Duodenal mucosa (tissue), 2 donors: Measurements from ENCODE around the gene TNNT2.

Source experiments
- H3K27ac ChIP-seq: one replicate; pipeline ENCODE4 v1.7.0; 2013; ENCODE audit warnings: low read depth, low read length
- H3K27me3 ChIP-seq, 2 donors: one replicate each; pipeline ENCODE4 v1.7.0; 2013; ENCODE audit warnings: low read length in 2 of 2, control low read depth in 1 of 2; ENCODE audit not compliant: insufficient read depth in 2 of 2, control insufficient read depth in 1 of 2
- H3K36me3 ChIP-seq, 2 donors: one replicate each; pipeline ENCODE4 v1.7.0; 2013; ENCODE audit warnings: low read length in 2 of 2, control low read depth in 1 of 2; ENCODE audit not compliant: insufficient read depth in 2 of 2, control insufficient read depth in 1 of 2
- H3K4me1 ChIP-seq, 2 donors: one replicate each; pipeline ENCODE4 v1.7.0; 2013; ENCODE audit warnings: low read length in 2 of 2, control low read depth in 1 of 2; ENCODE audit not compliant: insufficient read depth in 2 of 2, control insufficient read depth in 1 of 2
- H3K4me3 ChIP-seq, 2 donors: one replicate each; pipeline ENCODE4 v1.7.0; 2013; ENCODE audit warnings: low read length in 2 of 2, low read depth in 1 of 2
- H3K9ac ChIP-seq, 2 donors: one replicate each; pipeline ENCODE4 v1.7.0; 2013; ENCODE audit warnings: low read length in 2 of 2, low read depth in 1 of 2
- H3K9me3 ChIP-seq, 2 donors: one replicate each; pipeline ENCODE4 v1.7.0; 2013; ENCODE audit warnings: low read length in 2 of 2, control low read depth in 1 of 2; ENCODE audit not compliant: control insufficient read depth in 1 of 2

The TNNT2 gene

GRCh38 chr1:201393076-201393475 lies 15.6 kb upstream of the TNNT2 start:
- H3K27me3 ChIP-seq = no peaks in the 10 kb centered on the region
- H3K27ac ChIP-seq = no peak overlapping the region
- H3K4me1 ChIP-seq = peaks cover 37 to 43% of the 10 kb centered on the region in 2 donors
- H3K4me3 ChIP-seq = no peak overlapping the region
- H3K9ac ChIP-seq = no peak overlapping the region
- peaks cover 7 to 19% of the 10 kb centered on the region in 2 donors for H3K36me3 ChIP-seq
- H3K9me3 ChIP-seq = no peaks in the 10 kb centered on the region

DNA sequence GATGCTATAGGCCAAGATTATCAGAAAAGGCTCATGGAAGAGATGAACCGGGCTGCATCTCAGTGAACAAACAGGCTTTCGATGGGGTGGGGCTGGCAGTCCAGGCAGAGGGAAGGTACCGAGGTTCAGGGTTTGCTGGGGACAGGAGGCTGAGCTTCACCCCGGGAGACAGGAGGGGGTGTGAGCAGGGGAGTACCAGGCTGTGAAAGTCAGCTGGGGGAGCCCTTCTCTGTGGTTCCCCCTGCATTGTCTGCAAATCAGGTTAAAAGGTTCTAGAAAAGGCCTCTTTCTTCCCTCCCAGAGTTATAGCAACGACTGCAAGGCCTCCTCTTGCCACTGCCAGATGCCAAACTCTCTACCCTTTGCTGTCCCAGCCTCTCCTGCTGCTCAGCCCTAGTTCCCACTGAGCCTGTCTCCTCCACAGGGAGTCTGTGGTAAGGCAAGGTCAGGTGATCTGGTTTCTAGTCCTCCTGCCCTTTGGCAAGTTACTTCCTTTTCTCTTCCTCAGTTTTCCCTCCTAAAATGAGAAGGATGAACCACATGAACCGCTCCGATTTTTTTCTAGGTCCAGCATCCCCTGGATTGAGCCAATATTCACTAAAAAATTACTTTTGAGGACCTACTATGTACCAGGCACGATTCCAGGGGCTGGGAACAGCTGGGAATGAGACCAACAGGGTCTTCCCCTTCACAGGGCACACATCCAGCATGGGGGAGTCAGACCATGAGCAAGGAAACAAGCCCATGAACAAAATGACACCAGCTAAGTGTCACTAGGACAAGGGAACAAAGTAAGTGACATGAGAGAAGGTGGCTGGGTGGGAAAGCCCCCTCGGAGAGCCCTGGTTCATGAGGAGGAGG lies 14.4 kb upstream of the TNNT2 start:
- H3K9ac ChIP-seq = peak overlapping the region in 1 of 2 donors; percentile 6
- peaks cover 37% of the 10 kb centered on the region in 2 donors for H3K4me1 ChIP-seq
- H3K27ac ChIP-seq = no peak overlapping the region
- H3K27me3 ChIP-seq = no peaks in the 10 kb centered on the region
- no peak overlapping the region for H3K4me3 ChIP-seq
- peaks cover 13 to 30% of the 10 kb centered on the region in 2 donors for H3K36me3 ChIP-seq
- H3K9me3 ChIP-seq = no peaks in the 10 kb centered on the region

- no peaks in the 10 kb centered on the region for H3K9me3 ChIP-seq
- peaks cover 13 to 35% of the 10 kb centered on the region in 2 donors for H3K36me3 ChIP-seq
- H3K9ac ChIP-seq = no peak overlapping the region
- no peaks in the 10 kb centered on the region for H3K27me3 ChIP-seq
- no peak overlapping the region for H3K4me3 ChIP-seq
- H3K27ac ChIP-seq = no peak overlapping the region
- peaks cover 31 to 33% of the 10 kb centered on the region in 2 donors for H3K4me1 ChIP-seq
These were observed 13.7 kb upstream of the TNNT2 start for GRCh38 chr1:201391225-201391624.

- peaks cover 24 to 54% of the 10 kb centered on the region in 2 donors for H3K36me3 ChIP-seq
- peaks cover 13 to 18% of the 10 kb centered on the region in 2 donors for H3K4me1 ChIP-seq
- no peak overlapping the region for H3K27ac ChIP-seq
- peaks cover 0 to 4% of the 10 kb centered on the region in 2 donors for H3K27me3 ChIP-seq
- no peak overlapping the region for H3K9ac ChIP-seq
- no peak overlapping the region for H3K4me3 ChIP-seq
- no peaks in the 10 kb centered on the region for H3K9me3 ChIP-seq
These were observed 11.6 kb upstream of the TNNT2 start for GRCh38 chr1:201389051-201389450.

DNA sequence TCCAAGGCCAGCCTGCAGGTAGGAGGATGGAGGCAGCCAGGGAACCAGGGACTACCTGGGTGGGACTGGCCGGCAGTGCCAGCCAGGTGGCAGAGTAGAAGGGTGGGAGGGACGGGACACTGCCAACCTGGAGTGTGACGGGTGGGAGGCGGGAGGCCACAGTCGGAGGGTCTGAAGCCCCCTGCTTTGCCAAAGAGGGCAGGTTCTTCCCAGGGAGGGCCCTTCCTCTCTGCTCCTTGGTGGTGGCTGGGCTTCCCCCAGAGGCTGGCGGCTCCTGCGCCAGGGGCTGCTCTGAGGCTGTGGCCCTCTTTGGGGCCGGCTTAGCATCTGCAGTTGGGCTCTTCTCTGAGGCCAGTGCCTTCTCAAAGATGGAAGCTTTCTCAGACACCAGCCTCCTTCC lies 8.7 kb upstream of the TNNT2 start:
- H3K36me3 ChIP-seq = peaks cover 21 to 68% of the 10 kb centered on the region in 2 donors
- H3K9me3 ChIP-seq = no peaks in the 10 kb centered on the region
- H3K9ac ChIP-seq = no peak overlapping the region
- peaks cover 0 to 5% of the 10 kb centered on the region in 2 donors for H3K4me1 ChIP-seq
- H3K27ac ChIP-seq = no peak overlapping the region
- H3K4me3 ChIP-seq = no peak overlapping the region
- peaks cover 0 to 4% of the 10 kb centered on the region in 2 donors for H3K27me3 ChIP-seq

DNA sequence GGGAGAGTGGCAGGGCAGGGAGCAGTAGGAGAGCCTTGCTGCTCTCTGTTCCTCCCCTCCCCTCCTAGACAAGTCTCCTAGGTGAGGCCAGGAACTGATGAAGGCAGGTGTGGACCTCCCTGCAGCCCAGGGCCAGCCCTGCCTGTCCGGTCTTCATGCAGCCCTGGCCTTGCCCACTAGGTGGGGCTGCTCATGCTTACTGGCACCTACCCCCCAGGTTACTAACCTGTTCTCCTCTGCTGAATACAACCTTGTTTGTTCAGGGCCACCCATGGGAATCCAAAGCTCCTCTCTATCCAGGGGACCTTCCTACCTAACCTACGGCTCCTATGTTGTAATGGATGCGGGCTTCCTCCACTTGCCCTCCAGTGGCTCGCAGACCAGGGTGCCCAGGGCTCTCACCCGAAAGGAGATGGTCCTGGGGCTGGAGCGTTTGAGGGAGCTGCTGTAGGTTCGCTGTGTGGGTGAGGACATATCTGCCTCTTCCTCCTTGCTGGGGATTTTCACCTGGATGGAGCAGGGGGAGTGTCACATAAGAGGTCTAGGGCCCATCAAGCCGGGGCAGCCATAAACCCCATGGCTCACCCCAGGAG lies 7.9 kb upstream of the TNNT2 start:
- Histone ChIP-seq H3K4me3 (no peak overlapping the region), H3K36me3 (peaks cover 21 to 66% of the 10 kb centered on the region in 2 donors), H3K4me1 (peaks cover 0 to 3% of the 10 kb centered on the region in 2 donors), H3K27me3 (peaks cover 0 to 4% of the 10 kb centered on the region in 2 donors), H3K27ac (no peak overlapping the region), H3K9ac (no peak overlapping the region), H3K9me3 (no peaks in the 10 kb centered on the region)

DNA sequence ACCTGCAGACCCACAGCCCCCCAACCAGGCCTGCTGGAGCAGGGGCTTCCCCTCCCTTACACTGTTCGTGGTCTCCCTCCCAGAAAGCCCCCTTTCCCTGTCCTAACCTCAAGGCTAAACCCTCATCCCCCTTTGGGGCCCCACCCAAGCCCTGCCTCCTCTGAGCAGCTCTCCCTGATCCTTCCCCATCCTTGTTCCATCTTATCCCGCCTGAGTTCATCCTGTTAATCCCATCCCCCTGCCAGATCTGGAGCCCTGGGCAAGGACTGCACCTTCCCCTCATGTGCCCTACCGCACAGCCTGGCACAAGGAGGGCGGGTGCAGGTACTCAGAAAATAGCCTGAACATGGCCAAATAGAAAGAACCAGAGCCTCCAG lies 6.9 kb upstream of the TNNT2 start:
- Histone ChIP-seq H3K9me3 (no peaks in the 10 kb centered on the region), H3K9ac (no peak overlapping the region), H3K27me3 (peaks cover 0 to 4% of the 10 kb centered on the region in 2 donors), H3K4me3 (no peak overlapping the region), H3K27ac (no peak overlapping the region), H3K36me3 (peaks cover 21 to 67% of the 10 kb centered on the region in 2 donors), H3K4me1 (peaks cover 0 to 3% of the 10 kb centered on the region in 2 donors)

GRCh38 chr1:201383647-201384405 lies 6.3 kb upstream of the TNNT2 start:
- Histone ChIP-seq H3K27ac (no peak overlapping the region), H3K9ac (no peak overlapping the region), H3K27me3 (peaks cover 0 to 4% of the 10 kb centered on the region in 2 donors), H3K4me1 (peaks cover 0 to 3% of the 10 kb centered on the region in 2 donors), H3K4me3 (no peak overlapping the region), H3K9me3 (no peaks in the 10 kb centered on the region), H3K36me3 (peaks cover 21 to 62% of the 10 kb centered on the region in 2 donors)

GRCh38 chr1:201381130-201381529 lies 3.6 kb upstream of the TNNT2 start:
- Histone ChIP-seq H3K27ac (no peak overlapping the region), H3K9ac (no peak overlapping the region), H3K4me1 (peaks cover 0 to 3% of the 10 kb centered on the region in 2 donors), H3K4me3 (no peak overlapping the region), H3K9me3 (no peaks in the 10 kb centered on the region), H3K27me3 (peaks cover 0 to 10% of the 10 kb centered on the region in 2 donors), H3K36me3 (peaks cover 12 to 41% of the 10 kb centered on the region in 2 donors)
